SK-N-MC (cell line): ENCODE results near the gene ASTN2.

ENCODE experiments used
- EZH2 ChIP-seq: fragments of 200-600 bp; sonication (generic); IDR thresholded peaks from one replicate; pipeline ENCODE4 v1.6.1; 2017; ENCODE audit warnings: antibody characterized with exemption
- FOXP2 ChIP-seq: optimal IDR thresholded peaks from 2 replicates; pipeline ENCODE3; 2011; ENCODE audit warnings: mild to moderate bottlenecking, moderate library complexity; ENCODE audit not compliant: insufficient read depth; ENCODE audit errors: extremely low read length, control extremely low read depth
- POLR2AphosphoS5 ChIP-seq: IDR thresholded peaks from 2 replicates; pipeline ENCODE4 v1.6.1; 2012; ENCODE audit warnings: mild to moderate bottlenecking, low read depth, low read length, borderline replicate concordance

GRCh38 chr9:117341151-117341550, 73.7 kb downstream of the ASTN2 start:
- no peak for TF ChIP-seq EZH2
- no peak for TF ChIP-seq POLR2AphosphoS5
- no peak for TF ChIP-seq FOXP2
